HCT116 (cell line): ENCODE measurements around the gene PHF20.

Source experiments
- CEBPB ChIP-seq: IDR thresholded peaks from 2 replicates; pipeline ENCODE4 v1.6.1; 2012; ENCODE audit warnings: low read depth
- CTCF ChIP-seq, 3 experiments: fragments of 200-600 bp in 1 of 3; sonication (generic) in 1 of 3; IDR thresholded peaks in 2 of 3; conservative IDR thresholded peaks in 1 of 3; 2 replicates each; pipeline ENCODE4 v1.5.1; 2012 to 2017; ENCODE audit warnings: low read depth in 2 of 3, low read length in 2 of 3, antibody characterized with exemption in 1 of 3, borderline replicate concordance in 1 of 3, control low read depth in 1 of 3, mild to moderate bottlenecking in 1 of 3, mixed read lengths in 1 of 3, mixed run types in 1 of 3, moderate library complexity in 1 of 3; ENCODE audit not compliant: insufficient read depth in 1 of 3
- EGR1 ChIP-seq: IDR thresholded peaks from 2 replicates; pipeline ENCODE4 v1.6.1; 2012; ENCODE audit warnings: low read depth
- FOSL1 ChIP-seq: IDR thresholded peaks from 2 replicates; pipeline ENCODE4 v1.6.1; 2012; ENCODE audit warnings: low read depth
- POLR2A ChIP-seq: IDR thresholded peaks from 2 replicates; pipeline ENCODE4 v1.7.0; 2011; ENCODE audit warnings: borderline replicate concordance; ENCODE audit not compliant: insufficient read depth, insufficient read length; ENCODE audit errors: extremely low read depth
- POLR2AphosphoS5 ChIP-seq: IDR thresholded peaks from 2 replicates; pipeline ENCODE4 v1.6.1; 2011; ENCODE audit warnings: mild to moderate bottlenecking, low read depth, low read length, moderate library complexity
- RAD21 ChIP-seq: IDR thresholded peaks from 2 replicates; pipeline ENCODE4 v1.6.1; 2012; ENCODE audit warnings: low read depth, mild to moderate bottlenecking
- REST ChIP-seq: IDR thresholded peaks from 2 replicates; pipeline ENCODE4 v1.6.1; 2012; ENCODE audit warnings: low read depth
- SIN3A ChIP-seq: IDR thresholded peaks from 2 replicates; pipeline ENCODE4 v1.6.1; 2012; ENCODE audit warnings: low read depth
- SP1 ChIP-seq: IDR thresholded peaks from 2 replicates; pipeline ENCODE4 v1.6.1; 2012; ENCODE audit warnings: low read depth
- YY1 ChIP-seq: IDR thresholded peaks from 2 replicates; pipeline ENCODE4 v1.6.1; 2011; ENCODE audit warnings: low read length, low read depth, moderate library complexity, mild to moderate bottlenecking; ENCODE audit not compliant: insufficient replicate concordance; ENCODE audit errors: extremely low read depth
- ZFX ChIP-seq: fragments of 450-650 bp; IDR thresholded peaks from 2 replicates; pipeline ENCODE4 v1.6.1; 2017
- ZNF274 ChIP-seq: fragments of 200-500 bp; sonication (Bioruptor generic); IDR thresholded peaks from 2 replicates; pipeline ENCODE4 v1.6.1; 2014; ENCODE audit warnings: mild to moderate bottlenecking, low read depth, low read length, inconsistent platforms

GRCh38 chr20:35974256-35974655, 202.4 kb downstream of the PHF20 start:
- TF ChIP-seq CTCF (IDR thresholded peaks at IDR 0.05 in 2 of 3, conservative IDR thresholded peaks at IDR 0.05 in 1 of 3; ENCODE audit: borderline replicate concordance in 1 of 3, insufficient read depth in 1 of 3, low read depth in 2 of 3, low read length in 2 of 3) (no peak), FOSL1 (no peak), POLR2AphosphoS5 (no peak), RAD21 (no peak), SIN3A (no peak), CEBPB (no peak), POLR2A (no peak), REST (no peak), YY1 (no peak), SP1 (no peak), ZNF274 (no peak), EGR1 (no peak), ZFX (no peak)
